ENCODE results near the gene PTCH2.

DNA sequence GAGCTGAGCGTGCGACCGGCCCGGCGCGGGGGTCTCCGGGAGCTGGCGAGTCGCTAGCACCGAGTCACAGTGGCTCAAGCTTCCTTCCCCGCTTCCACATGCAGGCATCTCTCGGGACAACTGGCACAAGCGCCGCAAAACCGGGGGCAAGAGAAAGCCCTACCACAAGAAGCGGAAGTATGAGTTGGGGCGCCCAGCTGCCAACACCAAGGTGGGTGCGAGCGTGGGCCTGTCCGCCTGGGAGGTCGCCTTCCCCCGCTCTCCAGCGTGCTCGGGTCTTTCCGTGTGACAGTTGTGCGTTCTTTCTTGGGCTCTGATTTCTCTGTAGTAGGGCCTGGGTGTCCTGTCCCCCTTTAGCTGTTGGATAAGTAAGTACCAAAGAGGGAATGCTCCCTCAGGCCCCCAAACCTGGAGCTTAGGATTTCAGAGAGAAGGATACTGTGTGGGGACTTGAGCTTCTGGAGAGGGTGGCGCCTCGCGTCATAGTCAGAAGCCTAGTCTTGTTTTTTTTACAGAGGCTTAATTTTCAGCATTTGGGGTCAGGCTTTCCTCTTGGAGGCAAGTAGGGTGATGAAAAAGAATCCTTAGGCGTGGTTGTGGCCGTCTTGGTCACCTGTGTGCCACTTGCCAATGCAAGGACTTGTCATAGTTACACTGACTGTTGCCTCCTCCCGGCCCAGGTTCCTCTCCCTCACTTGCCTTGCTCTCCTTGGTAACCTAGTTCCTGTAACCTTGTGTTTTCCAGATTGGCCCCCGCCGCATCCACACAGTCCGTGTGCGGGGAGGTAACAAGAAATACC is 66.9 kb downstream of the PTCH2 start:
- TF ChIP-seq, protein P1, sequence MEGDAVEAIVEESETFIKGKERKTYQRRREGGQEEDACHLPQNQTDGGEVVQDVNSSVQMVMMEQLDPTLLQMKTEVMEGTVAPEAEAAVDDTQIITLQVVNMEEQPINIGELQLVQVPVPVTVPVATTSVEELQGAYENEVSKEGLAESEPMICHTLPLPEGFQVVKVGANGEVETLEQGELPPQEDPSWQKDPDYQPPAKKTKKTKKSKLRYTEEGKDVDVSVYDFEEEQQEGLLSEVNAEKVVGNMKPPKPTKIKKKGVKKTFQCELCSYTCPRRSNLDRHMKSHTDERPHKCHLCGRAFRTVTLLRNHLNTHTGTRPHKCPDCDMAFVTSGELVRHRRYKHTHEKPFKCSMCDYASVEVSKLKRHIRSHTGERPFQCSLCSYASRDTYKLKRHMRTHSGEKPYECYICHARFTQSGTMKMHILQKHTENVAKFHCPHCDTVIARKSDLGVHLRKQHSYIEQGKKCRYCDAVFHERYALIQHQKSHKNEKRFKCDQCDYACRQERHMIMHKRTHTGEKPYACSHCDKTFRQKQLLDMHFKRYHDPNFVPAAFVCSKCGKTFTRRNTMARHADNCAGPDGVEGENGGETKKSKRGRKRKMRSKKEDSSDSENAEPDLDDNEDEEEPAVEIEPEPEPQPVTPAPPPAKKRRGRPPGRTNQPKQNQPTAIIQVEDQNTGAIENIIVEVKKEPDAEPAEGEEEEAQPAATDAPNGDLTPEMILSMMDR (conservative IDR thresholded peaks at IDR 0.05; ENCODE audit: low read depth, low read length) = no peak
- no peak for TF ChIP-seq EZH2 (IDR thresholded peaks at IDR 0.05; ENCODE audit: low read length, unreplicated experiment)
